OCI-LY3 (cell line): ENCODE measurements around the gene TMCC1.

Source experiments
- EZH2phosphoT487 ChIP-seq: fragments of 200-600 bp; shearing (Covaris generic); IDR thresholded peaks from 2 replicates; pipeline ENCODE4 v1.6.1; 2018; ENCODE audit warnings: antibody characterized with exemption, mixed run types, low read depth
- TF ChIP-seq, protein P1 (sequence below): fragments of 200-600, 300-600 bp; sonication (generic); IDR thresholded peaks from 2 replicates; pipeline ENCODE4 v1.5.1; 2014; ENCODE audit warnings: antibody characterized with exemption, low read length, low read depth

DNA sequence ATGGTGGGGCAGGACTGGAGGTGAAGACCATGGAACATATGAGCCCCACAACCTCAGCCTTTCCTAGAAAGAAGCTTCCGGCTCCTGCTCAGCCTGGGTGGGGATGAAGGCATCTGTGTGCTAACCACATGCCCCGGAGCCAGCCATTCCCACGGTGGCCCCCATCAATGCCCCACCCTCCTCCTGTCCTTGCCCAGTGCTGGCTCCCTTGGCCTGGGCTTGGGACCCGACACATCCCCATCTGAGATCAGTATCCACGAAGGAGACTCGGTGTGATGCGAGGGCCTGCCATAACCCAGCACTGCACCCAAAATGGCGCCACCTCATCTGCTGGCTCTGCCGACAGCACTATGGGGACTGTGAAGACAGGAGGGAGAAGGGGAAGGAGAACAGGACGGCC is 270.6 kb downstream of the TMCC1 start:
- TF ChIP-seq, protein P1, sequence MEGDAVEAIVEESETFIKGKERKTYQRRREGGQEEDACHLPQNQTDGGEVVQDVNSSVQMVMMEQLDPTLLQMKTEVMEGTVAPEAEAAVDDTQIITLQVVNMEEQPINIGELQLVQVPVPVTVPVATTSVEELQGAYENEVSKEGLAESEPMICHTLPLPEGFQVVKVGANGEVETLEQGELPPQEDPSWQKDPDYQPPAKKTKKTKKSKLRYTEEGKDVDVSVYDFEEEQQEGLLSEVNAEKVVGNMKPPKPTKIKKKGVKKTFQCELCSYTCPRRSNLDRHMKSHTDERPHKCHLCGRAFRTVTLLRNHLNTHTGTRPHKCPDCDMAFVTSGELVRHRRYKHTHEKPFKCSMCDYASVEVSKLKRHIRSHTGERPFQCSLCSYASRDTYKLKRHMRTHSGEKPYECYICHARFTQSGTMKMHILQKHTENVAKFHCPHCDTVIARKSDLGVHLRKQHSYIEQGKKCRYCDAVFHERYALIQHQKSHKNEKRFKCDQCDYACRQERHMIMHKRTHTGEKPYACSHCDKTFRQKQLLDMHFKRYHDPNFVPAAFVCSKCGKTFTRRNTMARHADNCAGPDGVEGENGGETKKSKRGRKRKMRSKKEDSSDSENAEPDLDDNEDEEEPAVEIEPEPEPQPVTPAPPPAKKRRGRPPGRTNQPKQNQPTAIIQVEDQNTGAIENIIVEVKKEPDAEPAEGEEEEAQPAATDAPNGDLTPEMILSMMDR = no peak
- TF ChIP-seq EZH2phosphoT487 = no peak
